CD4-positive, alpha-beta T cell treated with Interleukin-21 for 1 hour (primary cell): ENCODE measurements around the gene ST6GAL1.
"Not testable (repeated sequence)": the region's sequence is repeated elsewhere in the genome, so short reads cannot be mapped to it uniquely, and the experiment has no call there.

Experiments used
- DNase-seq: peaks from one replicate; pipeline ENCODE4 v3.0.0-alpha.2; 2020

ST6GAL1 gene

GRCh38 chr3:187025656-187026316, 95.5 kb downstream of the ST6GAL1 start:
- DNase-seq: peak; percentile 31

DNA sequence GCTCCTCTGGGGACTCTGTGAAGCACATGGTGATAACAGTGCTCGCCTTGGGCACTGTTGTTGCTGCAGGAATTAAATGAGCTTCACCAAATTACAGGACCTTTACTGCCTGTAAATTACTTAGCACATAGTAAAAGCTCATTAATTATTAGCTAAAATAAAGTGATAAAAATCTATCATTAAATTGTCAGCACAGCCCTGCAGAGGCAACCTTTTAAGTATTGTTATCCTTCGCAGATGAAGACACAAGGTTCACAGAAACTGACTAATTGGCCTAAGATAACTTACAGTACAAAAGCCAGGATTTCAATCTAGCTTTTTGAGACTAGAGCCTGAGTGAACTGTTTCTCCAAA, 96.0 kb downstream of the ST6GAL1 start:
- DNase-seq: no peak

DNA sequence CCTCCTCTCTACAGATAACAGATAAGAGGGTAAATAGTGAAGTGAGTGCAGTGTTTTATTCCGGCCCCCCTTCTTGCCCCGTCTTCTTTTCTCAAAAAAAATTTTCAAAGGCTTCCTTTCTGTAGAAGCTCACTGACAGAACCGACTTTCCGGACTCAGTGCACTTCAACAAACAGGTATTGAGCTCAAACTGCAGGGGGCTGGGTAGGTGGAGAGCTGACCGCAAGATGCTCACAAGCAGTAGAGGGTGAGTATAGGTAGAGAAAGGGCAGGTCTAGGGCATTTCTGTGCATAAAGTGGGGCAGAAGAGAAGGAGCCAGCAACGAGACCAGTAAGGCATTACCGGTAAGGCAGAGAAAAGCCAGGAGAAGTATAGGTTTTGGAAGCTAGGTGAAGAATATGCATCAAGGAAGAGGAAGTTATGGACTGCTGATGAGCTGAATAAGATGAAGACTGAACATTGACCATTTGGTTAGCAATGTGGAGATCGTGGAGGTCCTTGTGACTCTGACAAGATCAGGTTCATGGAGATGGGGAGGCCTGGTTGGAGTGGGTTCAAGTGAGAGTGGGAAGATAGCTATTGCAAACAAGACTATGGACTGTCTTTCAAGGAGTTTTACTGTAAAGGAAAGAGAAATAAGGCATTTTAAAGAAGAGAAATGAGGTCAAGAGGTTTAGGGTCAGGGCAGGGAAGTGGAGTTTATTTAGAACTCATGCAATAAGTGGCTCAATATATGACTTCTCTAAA, 97.4 kb downstream of the ST6GAL1 start:
- peak; percentile 86 for DNase-seq

DNA sequence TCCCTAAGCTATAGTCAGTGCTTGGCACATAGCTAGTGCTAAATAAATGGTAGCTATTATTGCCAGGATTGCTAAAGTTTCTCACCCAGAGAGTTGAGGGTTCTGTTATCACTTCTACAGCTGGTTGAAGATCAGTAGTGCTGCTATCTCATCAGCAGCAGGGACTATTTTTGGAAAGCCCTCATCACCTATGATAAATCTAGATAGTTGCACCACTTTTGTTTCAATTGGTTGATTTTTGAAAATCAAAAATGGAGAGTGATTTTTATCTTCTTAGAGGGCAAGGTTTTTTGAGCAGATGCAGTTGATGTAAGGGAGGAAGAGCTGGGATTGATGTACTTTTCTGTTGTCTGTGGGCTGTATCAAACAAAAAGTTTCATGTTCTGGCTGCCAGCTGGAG, 101.6 kb downstream of the ST6GAL1 start:
- DNase-seq: no peak

GRCh38 chr3:187036394-187036793, 106.1 kb downstream of the ST6GAL1 start:
- DNase-seq: no peak

DNA sequence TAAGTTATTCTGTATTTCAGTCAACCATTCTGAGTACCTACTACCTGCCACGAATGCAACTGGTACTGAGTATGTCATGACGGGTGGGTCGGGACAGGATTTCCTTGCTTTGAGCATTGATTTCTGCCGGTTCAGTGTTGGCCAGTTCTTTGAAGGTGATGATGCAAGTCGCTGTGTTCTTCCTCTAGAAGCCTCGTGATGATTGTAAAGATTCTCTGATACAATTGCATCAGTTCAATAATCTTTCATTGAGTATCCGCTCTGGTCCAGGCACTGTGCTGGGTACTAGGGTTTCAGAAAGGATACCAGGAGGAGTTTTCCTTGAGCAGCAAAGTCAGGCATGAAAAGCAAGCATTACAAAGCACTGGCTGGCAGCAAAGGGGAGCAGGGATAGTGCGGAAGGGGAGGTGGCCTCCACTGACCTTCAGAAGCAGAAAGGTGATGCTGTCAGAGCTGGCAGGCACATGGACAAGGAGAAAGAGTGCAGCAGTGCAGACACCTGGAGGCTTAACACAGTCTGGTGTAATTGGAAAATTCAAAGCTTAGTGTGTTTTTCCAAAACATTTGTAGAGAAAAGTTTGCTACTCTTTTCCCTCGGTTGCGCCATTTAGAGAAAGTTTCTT, 108.9 kb downstream of the ST6GAL1 start:
- DNase-seq: no peak

DNA sequence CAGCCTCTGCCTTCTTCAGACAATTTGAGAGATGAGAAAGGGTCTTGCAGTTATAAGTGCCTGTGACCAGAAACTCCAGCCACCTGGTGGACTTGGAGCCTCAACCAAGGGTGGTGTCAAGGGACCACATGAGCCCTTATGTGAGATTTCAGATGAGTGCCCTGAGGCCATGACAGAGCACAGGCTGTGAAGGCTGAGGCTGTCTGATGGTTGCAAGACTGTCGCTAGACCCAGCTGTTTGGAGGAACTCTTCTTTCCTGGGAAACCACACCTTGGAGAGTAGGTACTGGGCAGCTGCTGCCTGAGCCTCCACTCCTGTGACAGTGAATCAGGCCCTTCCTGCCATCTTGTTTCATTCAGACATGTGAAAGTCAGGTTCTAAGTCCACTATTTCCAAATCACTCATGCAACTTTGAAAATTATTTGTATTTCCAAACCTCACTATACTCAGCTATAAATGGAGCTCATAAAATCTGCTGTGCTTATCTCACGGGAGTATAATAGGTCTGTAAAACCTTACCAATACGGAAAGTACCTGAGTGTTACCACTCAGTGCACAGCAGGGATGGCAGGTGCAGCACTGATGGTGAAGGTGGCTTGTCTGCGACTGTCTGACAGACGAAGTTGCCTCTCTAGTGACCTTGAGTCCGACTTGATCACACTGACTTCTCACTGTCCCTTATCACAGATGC, 109.5 kb downstream of the ST6GAL1 start:
- DNase-seq: no peak

DNA sequence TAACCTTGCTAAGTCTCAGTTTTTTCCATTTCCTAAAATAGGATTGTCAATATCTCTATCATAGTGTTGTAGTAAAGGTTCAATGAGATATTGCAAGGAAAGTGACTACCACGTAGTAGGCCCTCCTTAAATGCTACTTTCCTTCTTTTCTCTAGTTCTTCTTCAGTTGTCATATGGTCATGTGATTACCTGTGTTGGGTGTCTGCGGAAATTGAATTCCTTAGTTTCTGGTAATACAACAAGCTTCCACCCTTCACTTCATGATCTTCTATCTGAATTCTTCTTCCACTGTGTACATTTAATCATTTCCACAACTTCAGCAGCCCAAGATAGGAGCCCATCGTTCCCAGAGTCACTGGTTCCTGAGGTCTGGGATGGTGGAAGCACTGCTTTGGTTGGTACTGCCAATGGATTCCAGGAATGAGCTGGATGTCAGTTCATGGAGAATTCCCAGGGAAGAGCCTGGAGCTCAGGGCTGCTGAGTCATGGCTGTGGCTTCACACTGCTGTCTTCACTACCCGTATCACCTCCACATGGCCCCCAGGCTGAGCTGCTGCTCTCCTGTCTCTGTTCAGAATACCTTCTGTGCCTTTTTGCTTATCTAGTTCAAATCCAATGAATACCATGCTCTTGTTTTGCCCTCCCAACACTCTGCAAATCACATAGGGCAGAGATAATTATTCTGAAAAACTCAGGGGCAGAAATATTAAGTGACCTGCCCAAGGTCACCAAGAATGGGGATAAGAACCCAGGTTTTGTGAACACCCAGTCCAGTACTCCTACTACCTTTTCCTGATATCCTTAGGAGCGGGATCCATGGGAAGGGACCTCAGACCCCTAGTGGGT, 110.4 kb downstream of the ST6GAL1 start:
- no peak for DNase-seq

- peak; percentile 71 for DNase-seq
These were observed 111.3 kb downstream of the ST6GAL1 start for GRCh38 chr3:187041362-187042307.

- DNase-seq: no peak
These were observed 112.0 kb downstream of the ST6GAL1 start for GRCh38 chr3:187042346-187042745.

DNA sequence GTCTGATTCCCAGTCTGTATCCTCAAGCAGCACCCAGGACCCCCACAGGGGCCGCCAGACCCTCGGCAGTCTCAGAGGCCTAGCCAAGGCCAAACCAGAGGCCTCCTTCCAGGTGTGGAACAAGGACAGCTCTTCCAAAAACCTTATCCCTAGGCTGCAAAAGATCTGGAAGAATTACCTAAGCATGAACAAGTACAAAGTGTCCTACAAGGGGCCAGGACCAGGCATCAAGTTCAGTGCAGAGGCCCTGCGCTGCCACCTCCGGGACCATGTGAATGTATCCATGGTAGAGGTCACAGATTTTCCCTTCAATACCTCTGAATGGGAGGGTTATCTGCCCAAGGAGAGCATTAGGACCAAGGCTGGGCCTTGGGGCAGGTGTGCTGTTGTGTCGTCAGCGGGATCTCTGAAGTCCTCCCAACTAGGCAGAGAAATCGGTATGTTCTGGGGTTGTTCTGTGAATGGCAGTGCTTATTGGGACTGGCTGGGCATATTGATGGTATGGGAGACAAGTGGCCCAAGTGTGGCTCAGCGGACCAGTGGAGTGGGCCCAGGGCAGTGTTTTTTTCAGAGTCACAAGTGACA, 112.6 kb downstream of the ST6GAL1 start:
- DNase-seq: no peak

GRCh38 chr3:187044206-187044605, 113.9 kb downstream of the ST6GAL1 start:
- DNase-seq: no peak

GRCh38 chr3:187044867-187045552, 114.7 kb downstream of the ST6GAL1 start:
- no peak for DNase-seq

DNA sequence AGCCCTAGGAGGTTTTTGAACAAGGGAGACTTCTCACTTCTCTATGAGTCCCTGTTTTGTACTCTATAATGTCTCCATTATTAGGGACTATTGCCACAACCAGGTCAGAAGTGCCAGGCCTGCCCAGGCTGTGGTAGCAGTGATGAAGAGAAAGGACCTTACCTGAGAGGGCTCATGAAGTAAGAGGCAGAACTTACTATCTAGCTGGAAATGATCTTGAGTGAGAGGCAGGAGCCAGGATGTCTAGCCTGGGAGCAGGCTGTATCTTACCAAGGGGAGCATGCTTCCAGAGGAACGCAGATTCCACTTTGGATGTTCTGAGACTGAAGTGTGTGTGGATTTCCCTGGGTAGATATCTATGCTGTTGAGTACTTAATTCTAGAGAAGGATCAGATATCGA, 115.7 kb downstream of the ST6GAL1 start:
- DNase-seq: no peak

GRCh38 chr3:187049462-187050101, 119.3 kb downstream of the ST6GAL1 start:
- no peak for DNase-seq

GRCh38 chr3:187051066-187051465, 120.7 kb downstream of the ST6GAL1 start:
- DNase-seq: no peak

DNA sequence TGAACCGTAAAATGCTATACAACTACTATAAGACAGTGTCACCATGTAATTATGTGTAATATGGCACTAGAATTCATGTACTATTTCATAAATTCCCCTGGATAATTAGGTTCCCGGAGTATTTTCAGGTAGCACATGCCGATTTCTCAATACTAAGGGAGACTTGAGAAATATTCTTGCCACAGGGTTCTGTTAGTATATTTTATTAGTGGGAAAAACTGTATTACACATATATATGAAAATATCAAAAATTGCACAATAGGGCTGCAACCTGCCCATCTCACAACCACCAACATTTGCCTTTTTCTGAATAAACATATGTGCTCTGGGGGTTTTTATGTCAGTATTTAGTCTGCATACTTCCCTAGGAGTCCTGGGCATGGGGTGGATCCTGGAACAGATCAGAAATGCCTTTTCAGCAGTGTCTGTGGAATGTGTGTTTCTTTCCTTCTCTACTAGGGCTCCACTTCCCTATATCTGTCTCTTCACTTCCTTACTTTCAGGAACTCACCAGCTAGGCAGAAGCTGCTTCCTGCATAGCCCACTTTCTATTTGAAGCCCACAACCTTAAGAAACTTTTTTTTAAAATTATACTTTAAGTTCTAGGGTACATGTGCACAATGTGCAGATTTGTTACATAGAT, 121.5 kb downstream of the ST6GAL1 start:
- DNase-seq: no peak

- DNase-seq: not testable (repeated sequence)
These were observed 122.1 kb downstream of the ST6GAL1 start for GRCh38 chr3:187052427-187052826.

- not testable (repeated sequence) for DNase-seq
These were observed 124.1 kb downstream of the ST6GAL1 start for GRCh38 chr3:187054433-187054832.
